Stomach (tissue), 9 donors: Measurements from ENCODE around the gene ZBTB7B. TPM values are rescaled to one million over a fixed set of nuclear protein-coding genes. Genes with fewer than 3 reads are reported as not detected.

ENCODE experiments used
- DNase-seq, 2 donors: peaks; one replicate each; pipeline versions ENCODE4 v3.0.0 to v3.0.0-alpha.2; 2013 to 2019
- H3K27ac ChIP-seq, 5 donors: fragments of 200-600 bp in 4 of 5; sonication (generic) in 4 of 5; one replicate each; pipeline ENCODE4 v1.5.1; 2013 to 2019; ENCODE audit warnings: mild to moderate bottlenecking in 1 of 5, moderate library complexity in 1 of 5
- H3K27me3 ChIP-seq, 3 donors: fragments of 200-600 bp; sonication (generic); one replicate each; pipeline ENCODE4 v1.5.1; 2017 to 2019; ENCODE audit warnings: mixed run types in 1 of 3
- H3K36me3 ChIP-seq, 4 donors: fragments of 200-600 bp; sonication (generic); 1 replicate in 3 of 4; 2 replicates in 1 of 4; pipeline ENCODE4 v1.5.1; 2016 to 2019
- H3K4me1 ChIP-seq, 4 donors: fragments of 200-600 bp; sonication (generic); one replicate each; pipeline ENCODE4 v1.5.1; 2016 to 2019
- H3K4me3 ChIP-seq, 4 donors: fragments of 200-600 bp; sonication (generic) in 3 of 4; one replicate each; pipeline ENCODE4 v1.5.1; 2016 to 2019; ENCODE audit warnings: mild to moderate bottlenecking in 1 of 4
- H3K9me3 ChIP-seq, 4 donors: fragments of 200-600 bp; sonication (generic); one replicate each; pipeline ENCODE4 v1.5.1; 2016 to 2019
- EP300 ChIP-seq: sonication (generic); formaldehyde crosslinking; IDR thresholded peaks from one replicate; pipeline ENCODE4 v1.6.1; 2017; ENCODE audit warnings: antibody characterized with exemption
- POLR2A ChIP-seq, 4 donors: fragments of 450-650 bp; IDR thresholded peaks; one replicate each; pipeline ENCODE4 v1.6.1; 2016; ENCODE audit warnings: antibody characterized with exemption in 4 of 4, control low read depth in 2 of 4, mild to moderate bottlenecking in 1 of 4, moderate library complexity in 1 of 4
- POLR2AphosphoS5 ChIP-seq, 3 donors: sonication (generic); formaldehyde crosslinking; IDR thresholded peaks; one replicate each; pipeline ENCODE4 v1.6.1; 2016; ENCODE audit warnings: antibody characterized with exemption in 3 of 3
- WGBS, 5 donors: extraction: QIAGEN DNeasy Blood & Tissue Kit in 3 of 5; methylation state at CpG; one replicate each; pipeline versions ENCODE4 v1.1.5 to v1.1.7; 2013 to 2018; 5-methylcytosine and 5-hydroxymethylcytosine counted together
- intact Hi-C: fragments of 100-400 bp; cut with DNase I; formaldehyde crosslinking; loops from one replicate; pipeline ENCODE4 v1.15.1; 2023; ENCODE audit warnings: low total_unique reads
- polyA plus RNA-seq, 3 donors: library from polyadenylated mRNA; stranded (reverse); fragments of 200-250 nt; gene quantifications; one replicate each; pipeline ENCODE4 v1.2.3, GENCODE V29; 2013
- total RNA-seq, 5 donors: library from RNA; depleted of rRNA; stranded (reverse); fragments of >200 nt; gene quantifications; one replicate each; pipeline versions ENCODE4 v1.1.0 to v1.2.3, GENCODE V29; 2014 to 2016
- TF ChIP-seq, protein P1 (sequence below), 7 experiments: fragments of 450-650 bp in 4 of 7; fragments of 200-600 bp in 3 of 7; sonication (generic) in 3 of 7; IDR thresholded peaks; one replicate each; pipeline ENCODE4 v1.5.1; 2016 to 2019; ENCODE audit warnings: antibody characterized with exemption in 7 of 7, control low read depth in 2 of 7, mild to moderate bottlenecking in 1 of 7
- donor health status: healthy with polysubstance abuse.
- donor health status: Bipolar disorder and iron deficiency.
- donor health status: healthy.

ZBTB7B gene
- total and polyA plus RNA-seq, 8 donors, result 29.6 to 134 (median 38.1) TPM

GRCh38 chr1:154968731-154969130 is 33.9 kb upstream of the ZBTB7B start:
- Histone ChIP-seq H3K36me3 (peaks cover 34 to 63% (median 56%) of the 10 kb centered on the region in 4 donors), H3K4me3 (peak overlapping the region in 3 of 4 donors; percentile 42 to 64 (median 44)), H3K9me3 (no peaks in the 10 kb centered on the region), H3K27me3 (no peaks in the 10 kb centered on the region), H3K27ac (peak overlapping the region; percentile 12 to 100 (median 99)), H3K4me1 (peaks cover 41 to 85% (median 80%) of the 10 kb centered on the region in 4 donors)
- intact Hi-C loops, result loop anchor here (10.0 kb wide), 1 partner anchor 46 kb away; no protein-coding TSS in a partner anchor
- no peak for DNase-seq
- TF ChIP-seq POLR2A (IDR thresholded peaks at IDR 0.05) (no peak), EP300 (no peak), POLR2AphosphoS5 (IDR thresholded peaks at IDR 0.05) (no peak)
- TF ChIP-seq, protein P1, sequence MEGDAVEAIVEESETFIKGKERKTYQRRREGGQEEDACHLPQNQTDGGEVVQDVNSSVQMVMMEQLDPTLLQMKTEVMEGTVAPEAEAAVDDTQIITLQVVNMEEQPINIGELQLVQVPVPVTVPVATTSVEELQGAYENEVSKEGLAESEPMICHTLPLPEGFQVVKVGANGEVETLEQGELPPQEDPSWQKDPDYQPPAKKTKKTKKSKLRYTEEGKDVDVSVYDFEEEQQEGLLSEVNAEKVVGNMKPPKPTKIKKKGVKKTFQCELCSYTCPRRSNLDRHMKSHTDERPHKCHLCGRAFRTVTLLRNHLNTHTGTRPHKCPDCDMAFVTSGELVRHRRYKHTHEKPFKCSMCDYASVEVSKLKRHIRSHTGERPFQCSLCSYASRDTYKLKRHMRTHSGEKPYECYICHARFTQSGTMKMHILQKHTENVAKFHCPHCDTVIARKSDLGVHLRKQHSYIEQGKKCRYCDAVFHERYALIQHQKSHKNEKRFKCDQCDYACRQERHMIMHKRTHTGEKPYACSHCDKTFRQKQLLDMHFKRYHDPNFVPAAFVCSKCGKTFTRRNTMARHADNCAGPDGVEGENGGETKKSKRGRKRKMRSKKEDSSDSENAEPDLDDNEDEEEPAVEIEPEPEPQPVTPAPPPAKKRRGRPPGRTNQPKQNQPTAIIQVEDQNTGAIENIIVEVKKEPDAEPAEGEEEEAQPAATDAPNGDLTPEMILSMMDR (IDR thresholded peaks at IDR 0.05), result no peak
- 82 to 97% (median 83%) methylated on average over 3 of the region's 3 CpGs for WGBS, 5 donors

DNA sequence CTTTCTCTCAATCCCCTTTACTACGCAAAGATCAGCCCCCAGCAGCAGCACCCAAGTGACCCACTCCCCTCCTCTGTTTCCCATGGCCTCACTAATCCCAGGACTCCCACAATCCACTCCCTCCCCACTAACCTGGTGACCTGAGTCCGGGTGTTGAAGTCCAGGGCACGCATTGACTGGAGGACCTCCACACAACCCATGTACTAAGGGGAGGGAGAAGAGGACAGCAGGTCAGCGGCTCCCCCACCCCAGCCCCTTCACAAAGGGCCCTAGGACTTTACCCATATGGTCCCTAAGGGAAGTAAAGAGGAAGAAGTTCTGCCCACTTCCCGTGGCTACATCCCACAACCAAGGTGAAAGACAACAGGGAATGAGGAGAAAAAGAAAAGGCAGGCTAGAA is 33.4 kb upstream of the ZBTB7B start:
- 50 to 70% (median 61%) methylated on average over 5 of the region's 5 CpGs for WGBS, 5 donors
- TF ChIP-seq EP300, result no peak
- no peak for TF ChIP-seq POLR2AphosphoS5 (IDR thresholded peaks at IDR 0.05)
- no peak for TF ChIP-seq POLR2A (IDR thresholded peaks at IDR 0.05)
- TF ChIP-seq, protein P1 (IDR thresholded peaks at IDR 0.05), result no peak
- Histone ChIP-seq H3K27ac (peak overlapping the region; percentile 12 to 100 (median 99)), H3K27me3 (no peaks in the 10 kb centered on the region), H3K36me3 (peaks cover 30 to 58% (median 51%) of the 10 kb centered on the region in 4 donors), H3K4me1 (peaks cover 41 to 80% (median 78%) of the 10 kb centered on the region in 4 donors), H3K4me3 (peak overlapping the region; percentile 42 to 64 (median 43)), H3K9me3 (no peaks in the 10 kb centered on the region)
- DNase-seq, result no peak
- intact Hi-C loops, result loop anchor here (10.0 kb wide), 1 partner anchor 46 kb away; no protein-coding TSS in a partner anchor

DNA sequence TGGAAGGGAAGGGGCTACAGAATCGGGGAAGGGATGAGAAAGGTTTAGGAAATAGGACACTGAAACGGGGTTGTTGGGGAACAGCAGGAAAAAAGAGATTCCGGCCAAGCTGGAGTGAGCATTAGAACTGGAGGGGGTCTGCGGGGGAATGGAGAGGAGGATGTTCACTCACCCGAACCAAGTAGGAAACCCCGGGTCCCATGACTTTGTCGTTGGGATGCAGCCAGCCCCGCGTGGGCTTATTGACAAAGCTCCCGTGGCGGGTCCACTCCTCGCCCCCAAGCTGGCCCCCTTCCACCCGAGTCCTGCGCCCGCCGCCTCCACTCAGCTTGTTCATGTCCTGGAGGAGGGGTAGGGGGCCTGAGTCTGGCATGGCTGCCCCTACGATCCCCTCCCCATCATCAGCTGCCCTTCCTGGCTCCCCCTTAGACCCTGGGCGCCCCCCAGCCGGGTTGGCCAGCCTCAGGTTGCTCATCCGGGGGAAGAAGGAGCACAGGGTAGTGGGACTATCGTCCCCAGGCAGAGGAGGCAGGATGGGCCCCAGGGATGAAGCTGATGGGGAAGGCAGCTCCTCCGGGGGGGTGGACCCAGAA is 32.6 kb upstream of the ZBTB7B start:
- H3K27ac ChIP-seq, result peak overlapping the region; percentile 82 to 100 (median 99)
- 31 to 50% (median 41%) methylated on average over 20 to 22 of the region's 22 CpGs for WGBS, 5 donors
- DNase-seq, result peak in 1 of 2 donors; percentile 57
- no peaks in the 10 kb centered on the region for H3K9me3 ChIP-seq
- H3K4me1 ChIP-seq, result peaks cover 41 to 76% (median 71%) of the 10 kb centered on the region in 4 donors
- H3K36me3 ChIP-seq, result peaks cover 30 to 51% (median 44%) of the 10 kb centered on the region in 4 donors
- peak overlapping the region; percentile 42 to 64 (median 43) for H3K4me3 ChIP-seq
- H3K27me3 ChIP-seq, result no peaks in the 10 kb centered on the region
- intact Hi-C loops, result loop anchor here (10.0 kb wide), 1 partner anchor 45 kb away; no protein-coding TSS in a partner anchor
- TF ChIP-seq POLR2A (IDR thresholded peaks at IDR 0.05) (no peak), POLR2AphosphoS5 (IDR thresholded peaks at IDR 0.05) (no peak), EP300 (no peak)
- TF ChIP-seq, protein P1 (IDR thresholded peaks at IDR 0.05), result no peak

- H3K4me3 ChIP-seq, result peak within 1 kb of the TSS; percentile 42 to 64 (median 43)
- peaks cover 22 to 42% (median 35%) of the 10 kb centered on the region in 4 donors for H3K36me3 ChIP-seq
- WGBS, 5 donors, result 19 to 34% (median 28%) methylated on average over 9 to 15 of the region's 15 CpGs
- peak within 1 kb of the TSS; percentile 82 to 100 (median 99) for H3K27ac ChIP-seq
- H3K27me3 ChIP-seq, result no peaks in the 10 kb centered on the region
- no peaks in the 10 kb centered on the region for H3K9me3 ChIP-seq
- peak; percentile 83 to 96 for DNase-seq
- intact Hi-C loops, result no loop called here
- H3K4me1 ChIP-seq, result peaks cover 43 to 77% (median 64%) of the 10 kb centered on the region in 4 donors
- TF ChIP-seq POLR2A (IDR thresholded peaks at IDR 0.05) (peak in 1 of 4 donors; percentile 12), EP300 (no peak), POLR2AphosphoS5 (IDR thresholded peaks at IDR 0.05) (peak; percentile 86 to 90 (median 89))
Measured at GRCh38 chr1:154970631-154971340, 31.8 kb upstream of the ZBTB7B start, which contains the start of gene SHC1. SHC1 (minus strand) TSS chr1:154970747; CDS start chr1:154970526, 221 bp downstream.
